ENCODE measurements around the gene SHC2.

Gene SHC2

GRCh38 chr19:401866-402511 is 58.8 kb downstream of the SHC2 start:
- no peaks in the 10 kb centered on the region for H3K4me1 ChIP-seq (ENCODE audit: control insufficient read depth, low read length)
- H3K79me2 ChIP-seq (ENCODE audit: control insufficient read depth, low read length): no peaks in the 10 kb centered on the region
- no peak overlapping the region for H3K4me2 ChIP-seq (ENCODE audit: low read length)
- no peaks in the 10 kb centered on the region for H3F3A ChIP-seq (ENCODE audit: control insufficient read depth, insufficient read depth)
- H3K4me3 ChIP-seq (ENCODE audit: low read length): no peak overlapping the region
- H3K27me3 ChIP-seq (ENCODE audit: control insufficient read depth, low read length): no peaks in the 10 kb centered on the region
- no peaks in the 10 kb centered on the region for H4K20me1 ChIP-seq (ENCODE audit: control insufficient read depth, insufficient read depth, low read depth, low read length)
- H3K36me3 ChIP-seq (ENCODE audit: control insufficient read depth, low read length): no peaks in the 10 kb centered on the region
- H3K9me2 ChIP-seq (replicated peaks; ENCODE audit: control insufficient read depth, low read length): no peaks in the 10 kb centered on the region
- H3K9me3 ChIP-seq (ENCODE audit: control insufficient read depth, insufficient read depth, low read length): peaks cover 22% of the 10 kb centered on the region
- TF ChIP-seq EZH2phosphoT487 (IDR thresholded peaks at IDR 0.05; ENCODE audit: borderline replicate concordance, low read length) (no peak), CTCF (IDR thresholded peaks at IDR 0.05; ENCODE audit: low read depth, low read length, poor library complexity, severe bottlenecking) (no peak)
- no peak overlapping the region for H3K27ac ChIP-seq (ENCODE audit: low read depth, low read length)

GRCh38 chr19:400976-401865 is 59.6 kb downstream of the SHC2 start:
- TF ChIP-seq CTCF (IDR thresholded peaks at IDR 0.05; ENCODE audit: low read depth, low read length, poor library complexity, severe bottlenecking): no peak
- no peak for TF ChIP-seq EZH2phosphoT487 (IDR thresholded peaks at IDR 0.05; ENCODE audit: borderline replicate concordance, low read length)
- H3K27ac ChIP-seq (ENCODE audit: low read depth, low read length): no peak overlapping the region
- H3K4me2 ChIP-seq (ENCODE audit: low read length): no peak overlapping the region
- no peaks in the 10 kb centered on the region for H3K36me3 ChIP-seq (ENCODE audit: control insufficient read depth, low read length)
- H3K27me3 ChIP-seq (ENCODE audit: control insufficient read depth, low read length): no peaks in the 10 kb centered on the region
- no peaks in the 10 kb centered on the region for H4K20me1 ChIP-seq (ENCODE audit: control insufficient read depth, insufficient read depth, low read depth, low read length)
- H3K4me3 ChIP-seq (ENCODE audit: low read length): no peak overlapping the region
- H3K9me3 ChIP-seq (ENCODE audit: control insufficient read depth, insufficient read depth, low read length): peaks cover 25% of the 10 kb centered on the region
- H3K9me2 ChIP-seq (replicated peaks; ENCODE audit: control insufficient read depth, low read length): no peaks in the 10 kb centered on the region
- no peaks in the 10 kb centered on the region for H3K4me1 ChIP-seq (ENCODE audit: control insufficient read depth, low read length)
- H3K79me2 ChIP-seq (ENCODE audit: control insufficient read depth, low read length): no peaks in the 10 kb centered on the region
- H3F3A ChIP-seq (ENCODE audit: control insufficient read depth, insufficient read depth): no peaks in the 10 kb centered on the region

- Histone ChIP-seq H3K9me3 (ENCODE audit: control insufficient read depth, insufficient read depth, low read length) (peaks cover 33% of the 10 kb centered on the region), H3K9me2 (replicated peaks; ENCODE audit: control insufficient read depth, low read length) (no peaks in the 10 kb centered on the region), H3K4me2 (ENCODE audit: low read length) (no peak overlapping the region), H3K79me2 (ENCODE audit: control insufficient read depth, low read length) (no peaks in the 10 kb centered on the region), H3K27me3 (ENCODE audit: control insufficient read depth, low read length) (no peaks in the 10 kb centered on the region), H3K4me1 (ENCODE audit: control insufficient read depth, low read length) (no peaks in the 10 kb centered on the region), H3K27ac (ENCODE audit: low read depth, low read length) (no peak overlapping the region), H4K20me1 (ENCODE audit: control insufficient read depth, insufficient read depth, low read depth, low read length) (no peaks in the 10 kb centered on the region), H3F3A (ENCODE audit: control insufficient read depth, insufficient read depth) (peaks cover 9% of the 10 kb centered on the region), H3K36me3 (ENCODE audit: control insufficient read depth, low read length) (no peaks in the 10 kb centered on the region), H3K4me3 (ENCODE audit: low read length) (no peak overlapping the region)
- TF ChIP-seq CTCF (IDR thresholded peaks at IDR 0.05; ENCODE audit: low read depth, low read length, poor library complexity, severe bottlenecking) (no peak), EZH2phosphoT487 (IDR thresholded peaks at IDR 0.05; ENCODE audit: borderline replicate concordance, low read length) (no peak)
Measured at GRCh38 chr19:399370-399769, 61.5 kb downstream of the SHC2 start.
